AG10803 (cell line): Measurements from ENCODE around the gene EXT2.

Experiments
- DNase-seq: peaks from one replicate; pipeline ENCODE4 v3.0.0; 2010; ENCODE audit warnings: low read depth
- H3K4me3 ChIP-seq: 2 replicates; pipeline ENCODE4 v1.5.1; 2011; ENCODE audit warnings: mild to moderate bottlenecking, low read length, control low read depth
- CTCF ChIP-seq: conservative IDR thresholded peaks from 2 replicates; pipeline ENCODE4 v1.5.1; 2011; ENCODE audit warnings: mild to moderate bottlenecking, low read length, control low read depth, inconsistent platforms

The EXT2 gene

GRCh38 chr11:44162662-44163061 lies 67.2 kb downstream of the EXT2 start:
- no peak for TF ChIP-seq CTCF
- no peak overlapping the region for H3K4me3 ChIP-seq
- DNase-seq = no peak

DNA sequence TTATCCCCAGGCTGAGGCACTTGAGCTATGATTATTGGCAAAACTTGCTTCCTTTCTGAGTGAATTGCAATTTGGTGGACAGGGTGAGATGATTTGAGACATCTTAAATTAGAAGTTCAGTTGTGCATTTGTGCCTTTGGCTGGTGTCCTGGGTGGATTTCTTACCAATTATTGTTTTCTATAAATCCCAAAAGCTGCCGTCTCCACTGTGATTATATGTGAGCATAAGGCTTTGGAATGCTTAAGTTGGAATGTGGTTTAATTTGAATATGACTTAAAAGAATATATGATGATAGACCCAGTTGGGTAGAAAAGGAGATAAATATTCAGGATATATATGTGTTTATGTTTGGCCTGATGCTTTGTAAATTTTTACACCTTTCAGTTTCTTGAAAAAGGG lies 70.0 kb downstream of the EXT2 start:
- no peak for DNase-seq
- no peak overlapping the region for H3K4me3 ChIP-seq
- no peak for TF ChIP-seq CTCF

DNA sequence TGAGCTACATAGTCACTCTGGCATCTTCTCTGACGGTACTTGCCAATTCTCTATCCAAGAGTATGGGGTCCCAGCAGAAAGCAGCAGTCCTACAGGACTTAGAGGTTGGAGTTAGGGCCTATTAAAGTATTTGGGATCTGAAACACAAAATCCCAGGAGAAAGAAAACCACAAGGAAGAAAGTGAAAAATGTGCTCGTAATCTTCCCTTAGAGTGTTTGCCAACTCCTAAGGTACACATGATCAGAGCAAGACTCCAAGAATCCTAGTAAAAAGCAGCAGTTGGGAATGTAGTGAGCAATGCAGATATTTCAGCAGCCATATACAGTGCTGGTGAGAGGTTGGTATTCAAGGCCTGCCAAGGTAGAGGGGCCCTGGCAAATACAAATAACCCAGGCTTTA lies 71.6 kb downstream of the EXT2 start:
- no peak for TF ChIP-seq CTCF
- DNase-seq = no peak
- no peak overlapping the region for H3K4me3 ChIP-seq

DNA sequence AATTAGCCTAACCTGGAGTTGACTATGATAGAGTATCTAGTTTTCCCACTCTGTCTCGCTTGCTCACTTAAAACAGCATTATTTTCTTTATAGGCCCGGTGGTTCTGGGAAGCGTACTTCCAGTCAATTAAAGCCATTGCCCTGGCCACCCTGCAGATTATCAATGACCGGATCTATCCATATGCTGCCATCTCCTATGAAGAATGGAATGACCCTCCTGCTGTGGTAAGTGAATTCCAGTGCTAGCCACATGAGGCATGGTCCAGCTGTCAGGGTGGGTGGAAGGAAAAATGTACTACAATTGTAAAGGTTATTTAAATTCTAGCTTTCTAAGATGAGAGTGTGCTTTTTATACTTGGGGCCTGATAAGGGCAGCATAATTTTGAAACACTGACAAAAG lies 76.0 kb downstream of the EXT2 start:
- no peak for TF ChIP-seq CTCF

DNA sequence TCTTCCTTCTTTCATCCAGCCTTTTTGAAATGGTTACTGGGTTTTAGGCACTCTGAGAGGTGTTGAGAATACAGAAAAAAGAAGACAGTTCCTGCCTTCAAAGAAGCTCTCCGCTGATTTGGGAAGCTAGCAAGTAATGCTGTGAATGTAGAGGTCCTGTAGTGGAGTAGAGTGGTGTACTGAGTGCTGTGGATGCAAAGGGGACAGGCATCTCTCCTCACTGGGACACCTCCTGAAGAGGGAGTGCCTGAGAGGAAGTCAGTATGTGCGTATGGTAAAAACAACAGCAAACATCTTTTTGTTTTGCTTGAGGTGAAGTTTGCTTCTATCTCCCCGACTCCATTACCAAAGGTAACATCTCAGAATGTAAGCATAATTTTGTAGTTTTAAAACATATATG lies 77.5 kb downstream of the EXT2 start:
- DNase-seq = no peak
- TF ChIP-seq CTCF = no peak
- H3K4me3 ChIP-seq = no peak overlapping the region

More for the DNA sequence above, 76.0 kb downstream of the EXT2 start:
- no peak overlapping the region for H3K4me3 ChIP-seq
- DNase-seq = no peak

- no peak for TF ChIP-seq CTCF
- H3K4me3 ChIP-seq = no peak overlapping the region
- DNase-seq = no peak
Observed at GRCh38 chr11:44174842-44175241, 79.4 kb downstream of the EXT2 start.

- TF ChIP-seq CTCF = no peak
- no peak overlapping the region for H3K4me3 ChIP-seq
- no peak for DNase-seq
Observed at GRCh38 chr11:44176546-44177213, 81.2 kb downstream of the EXT2 start.
